GM12878 (cell line): ENCODE results near the gene MEGF11. TPM values are rescaled to one million over a fixed set of nuclear protein-coding genes. Genes with fewer than 3 reads are reported as not detected.

Experiments used
- ATAC-seq: fragments of 200-7000 bp; cut with Tn5 transposase; 3 replicates; pipeline ENCODE4 v1.9.1; 2020; ENCODE audit warnings: mild to moderate bottlenecking, moderate library complexity
- BruUV-seq: library from RNA; stranded (reverse); fragments of 400-500 nt; replicated peaks from 2 replicates; lab custom pipeline; 2021; lab: Mats Ljungman, UMichigan
- CTCF ChIA-PET: fragments of 300-600 bp; sonication (Branson Sonifier 250); formaldehyde crosslinking; extraction: SDS; loops from one replicate; lab custom pipeline; 2021; ENCODE audit warnings: inconsistent platforms; lab: Yijun Ruan, JAX
- POLR2A ChIA-PET: fragments of 350-600 bp; formaldehyde crosslinking; extraction: SDS; loops from one replicate; lab custom pipeline; 2021; ENCODE audit warnings: inconsistent platforms; lab: Charles Lee
- RAD21 ChIA-PET: fragments of 300-600 bp; sonication (Branson Sonifier 250); formaldehyde crosslinking; loops from one replicate; lab custom pipeline; 2023; ENCODE audit warnings: antibody characterized with exemption; ENCODE audit not compliant: unreplicated experiment; lab: Charles Lee
- SMC1A ChIA-PET: fragments of 300-600 bp; sonication (Branson Sonifier 250); formaldehyde crosslinking; loops from one replicate; lab custom pipeline; 2023; ENCODE audit not compliant: unreplicated experiment, uncharacterized antibody; lab: Charles Lee
- DNase-seq: peaks from one replicate; pipeline ENCODE4 v3.0.0-alpha.2; 2011; ENCODE audit warnings: low read depth, low spot score
- FAIRE-seq: peaks from 3 replicates; lab custom pipeline; 2011; peaks lifted over from hg19 to GRCh38; lab: Jason Lieb, UNC
- H2AFZ ChIP-seq: 2 replicates; pipeline ENCODE4 v1.6.0; 2011; ENCODE audit warnings: low read depth, low read length, control low read depth; ENCODE audit not compliant: control insufficient read depth
- H3K27ac ChIP-seq: 2 replicates; pipeline ENCODE4 v1.5.1; 2011; ENCODE audit warnings: control low read depth; ENCODE audit not compliant: control insufficient read depth, insufficient read depth
- H3K27me3 ChIP-seq, 2 experiments: replicated peaks in 1 of 2; 2 replicates each; pipeline versions ENCODE4 v1.6.0 to v1.6.1; 2011; ENCODE audit warnings: low read length in 1 of 2; ENCODE audit not compliant: control insufficient read depth in 2 of 2, insufficient read depth in 2 of 2
- H3K36me3 ChIP-seq, 2 experiments: 2 replicates each; pipeline ENCODE4 v1.5.1; 2011; ENCODE audit warnings: low read length in 1 of 2; ENCODE audit not compliant: control insufficient read depth in 2 of 2, insufficient read depth in 2 of 2
- H3K4me1 ChIP-seq: 2 replicates; pipeline ENCODE4 v1.6.1; 2011; ENCODE audit warnings: mild to moderate bottlenecking, low read length, moderate library complexity, mixed read lengths; ENCODE audit not compliant: control insufficient read depth, insufficient read depth
- H3K4me2 ChIP-seq: 2 replicates; pipeline ENCODE4 v1.6.0; 2011; ENCODE audit warnings: control low read depth; ENCODE audit not compliant: control insufficient read depth, insufficient read depth
- H3K4me3 ChIP-seq: fragments of 200-600 bp; sonication (generic); 2 replicates; pipeline ENCODE4 v1.5.1; 2016
- H3K79me2 ChIP-seq: 2 replicates; pipeline ENCODE4 v1.6.0; 2011; ENCODE audit warnings: low read length; ENCODE audit not compliant: control insufficient read depth, insufficient read depth
- H3K9ac ChIP-seq: 2 replicates; pipeline ENCODE4 v1.8.0; 2011; ENCODE audit warnings: low read length, control low read depth, mixed read lengths; ENCODE audit not compliant: control insufficient read depth, insufficient read depth
- H3K9me3 ChIP-seq: replicated peaks from 3 replicates; pipeline ENCODE4 v1.5.1; 2011; ENCODE audit warnings: mild to moderate bottlenecking, low read length; ENCODE audit not compliant: control insufficient read depth, insufficient read depth
- H4K20me1 ChIP-seq: 2 replicates; pipeline ENCODE4 v1.6.0; 2011; ENCODE audit not compliant: control insufficient read depth, insufficient read depth
- BACH1 ChIP-seq: fragments of 450-650 bp; IDR thresholded peaks from 2 replicates; pipeline ENCODE4 v1.6.1; 2017; ENCODE audit warnings: mild to moderate bottlenecking, borderline replicate concordance
- HDAC2 ChIP-seq: fragments of 200-600 bp; sonication (generic); IDR thresholded peaks from 2 replicates; pipeline ENCODE4 v1.6.1; 2017
- NFIC ChIP-seq: IDR thresholded peaks from 2 replicates; pipeline ENCODE4 v1.6.1; 2012; ENCODE audit warnings: low read depth, mild to moderate bottlenecking, inconsistent platforms, low read length, moderate library complexity
- WGBS: methylation state at CpG from one replicate; pipeline ENCODE4 v1.1.6; 2016; ENCODE audit warnings: low lambda C conversion rate; ENCODE audit not compliant: insufficient replicate concordance, insufficient coverage; ENCODE audit errors: missing lambda C conversion rate; 5-methylcytosine and 5-hydroxymethylcytosine counted together
- in situ Hi-C: fragments of 300-500 bp; cut with MboI; formaldehyde crosslinking; loops from 9 replicates; pipeline ENCODE4 v1.14.3; 2018; ENCODE audit warnings: mixed read lengths
- intact Hi-C: fragments of 100-400 bp; cut with micrococcal nuclease; formaldehyde crosslinking; loops from one replicate; pipeline ENCODE4 v1.14.2; 2022; ENCODE audit not compliant: unreplicated experiment
- polyA plus RNA-seq, 11 experiments: library from polyadenylated mRNA; depleted of rRNA in 4 of 11; unstranded in 6 of 11; stranded (reverse) in 5 of 11; fragments of >200 nt; fragmentation: Nextera tagmentation in 4 of 11; fragmentation: Illumina TruSeq in 1 of 11; extraction: Ambion mirVana in 4 of 11; extraction: Trizol in 1 of 11; gene quantifications; 1 replicate in 1 of 11; 2 replicates in 10 of 11; pipeline versions ENCODE4 v1.2.1 to v1.2.3, GENCODE V29; 2011 to 2016; ENCODE audit warnings: inconsistent platforms in 2 of 11, missing spikeins in 2 of 11, low read depth in 1 of 11
- total RNA-seq, 4 experiments: library from RNA; depleted of rRNA in 3 of 4; stranded (reverse); fragments of >200 nt in 3 of 4; fragmentation: Illumina TruSeq in 1 of 4; extraction: Trizol in 1 of 4; gene quantifications; 2 replicates each; pipeline versions ENCODE4 v1.2.1 to v1.2.3, GENCODE V29; 2013 to 2021
- TF ChIP-seq, protein P1 (sequence below): fragments of 450-650 bp; formaldehyde crosslinking; IDR thresholded peaks from 2 replicates; pipeline ENCODE4 v1.4.0; 2022; ENCODE audit warnings: mild to moderate bottlenecking, moderate library complexity

MEGF11 gene
- total and polyA plus RNA-seq, 10 of the 15 experiments (the other 5 are each of a cell fraction or from before 2014, with no cell fraction given): 0.03 to 1.7 (median 0.49) TPM

DNA sequence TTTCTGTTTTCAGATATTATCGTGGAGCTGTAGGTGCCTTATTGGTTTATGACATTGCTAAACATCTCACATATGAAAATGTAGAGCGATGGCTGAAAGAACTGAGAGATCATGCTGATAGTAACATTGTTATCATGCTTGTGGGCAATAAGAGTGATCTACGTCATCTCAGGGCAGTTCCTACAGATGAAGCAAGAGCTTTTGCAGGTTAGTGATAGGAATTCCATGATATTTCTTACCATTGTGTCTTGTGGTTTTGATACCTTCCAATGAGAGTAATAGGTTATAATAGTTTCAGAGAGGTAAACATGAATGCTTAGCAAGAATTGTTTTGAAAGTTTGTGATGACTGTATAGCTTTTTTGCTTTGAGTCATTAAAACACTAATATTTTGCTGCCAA lies 375.8 kb downstream of the MEGF11 start:
- H3K9ac ChIP-seq: no peak overlapping the region
- no peaks in the 10 kb centered on the region for H4K20me1 ChIP-seq
- ChIA-PET SMC1A (interaction anchor here (0.8 to 1.5 kb wide), 4 partner anchors 17 to 35 kb away, joined by 3 read pairs; no protein-coding TSS in a partner anchor), POLR2A (interaction anchor here (0.9 to 1.6 kb wide), 3 partner anchors 9 to 43 kb away, joined by 4 to 7 read pairs (median 6); partner anchors contain the start of gene RAB11A), CTCF (interaction anchor here (1.0 to 1.5 kb wide), 2 partner anchors 9 to 15 kb away, joined by 3 to 4 read pairs; partner anchors contain the start of gene RAB11A), RAD21 (no interaction called here)
- H3K79me2 ChIP-seq: peaks cover 36% of the 10 kb centered on the region
- peaks cover 2 to 27% of the 10 kb centered on the region in 2 experiments; a peak in 3 of 4 replicates for H3K36me3 ChIP-seq
- ATAC-seq (no peak), FAIRE-seq (no peak), DNase-seq (no peak)
- WGBS: 84% methylated on average over 3 of the region's 3 CpGs
- H3K4me2 ChIP-seq: no peak overlapping the region
- H2AFZ ChIP-seq: no peak overlapping the region
- H3K27me3 ChIP-seq: no peaks in the 10 kb centered on the region
- no peaks in the 10 kb centered on the region for H3K9me3 ChIP-seq
- no TSS peak for BruUV-seq
- intact Hi-C loops: no loop called here
- in situ Hi-C loops: no loop called here
- H3K27ac ChIP-seq: no peak overlapping the region
- H3K4me3 ChIP-seq: no peak overlapping the region
- peaks cover 11% of the 10 kb centered on the region for H3K4me1 ChIP-seq
- TF ChIP-seq BACH1 (no peak), NFIC (no peak), HDAC2 (no peak)
- TF ChIP-seq, protein P1, sequence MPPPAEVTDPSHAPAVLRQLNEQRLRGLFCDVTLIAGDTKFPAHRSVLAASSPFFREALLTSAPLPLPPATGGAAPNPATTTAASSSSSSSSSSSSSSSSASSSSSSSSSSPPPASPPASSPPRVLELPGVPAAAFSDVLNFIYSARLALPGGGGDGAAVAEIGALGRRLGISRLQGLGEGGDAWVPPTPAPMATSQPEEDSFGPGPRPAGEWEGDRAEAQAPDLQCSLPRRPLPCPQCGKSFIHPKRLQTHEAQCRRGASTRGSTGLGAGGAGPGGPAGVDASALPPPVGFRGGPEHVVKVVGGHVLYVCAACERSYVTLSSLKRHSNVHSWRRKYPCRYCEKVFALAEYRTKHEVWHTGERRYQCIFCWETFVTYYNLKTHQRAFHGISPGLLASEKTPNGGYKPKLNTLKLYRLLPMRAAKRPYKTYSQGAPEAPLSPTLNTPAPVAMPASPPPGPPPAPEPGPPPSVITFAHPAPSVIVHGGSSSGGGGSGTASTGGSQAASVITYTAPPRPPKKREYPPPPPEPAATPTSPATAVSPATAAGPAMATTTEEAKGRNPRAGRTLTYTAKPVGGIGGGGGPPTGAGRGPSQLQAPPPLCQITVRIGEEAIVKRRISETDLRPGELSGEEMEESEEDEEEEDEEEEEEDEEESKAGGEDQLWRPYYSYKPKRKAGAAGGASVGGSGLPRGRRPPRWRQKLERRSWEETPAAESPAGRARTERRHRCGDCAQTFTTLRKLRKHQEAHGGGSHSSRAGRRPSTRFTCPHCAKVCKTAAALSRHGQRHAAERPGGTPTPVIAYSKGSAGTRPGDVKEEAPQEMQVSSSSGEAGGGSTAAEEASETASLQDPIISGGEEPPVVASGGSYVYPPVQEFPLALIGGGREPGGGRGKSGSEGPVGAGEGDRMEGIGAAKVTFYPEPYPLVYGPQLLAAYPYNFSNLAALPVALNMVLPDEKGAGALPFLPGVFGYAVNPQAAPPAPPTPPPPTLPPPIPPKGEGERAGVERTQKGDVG (CRISPR knock-in tag): no peak
